GM18858 (cell line): Measurements from ENCODE around the gene SERPINA3.

Experiments used
- ATAC-seq: cut with Tn5 transposase; IDR thresholded peaks from one replicate; pipeline ENCODE4 v1.9.1; 2021; ENCODE audit not compliant: unreplicated experiment

The SERPINA3 gene

GRCh38 chr14:94612580-94613554 lies 676 bp downstream of the SERPINA3 start:
- no peak for ATAC-seq

GRCh38 chr14:94613720-94614644 lies 1.8 kb downstream of the SERPINA3 start:
- no peak for ATAC-seq

- ATAC-seq, result no peak
Observed at GRCh38 chr14:94614802-94615201, 2.6 kb downstream of the SERPINA3 start.

GRCh38 chr14:94615254-94615653 lies 3.1 kb downstream of the SERPINA3 start:
- no peak for ATAC-seq

GRCh38 chr14:94615823-94616570 lies 3.8 kb downstream of the SERPINA3 start:
- ATAC-seq, result no peak

- ATAC-seq, result no peak
Observed at GRCh38 chr14:94617366-94617941, 5.3 kb downstream of the SERPINA3 start.

- no peak for ATAC-seq
Observed at GRCh38 chr14:94617988-94618822, 6.0 kb downstream of the SERPINA3 start.

- ATAC-seq, result no peak
Observed at GRCh38 chr14:94619297-94619696, 7.1 kb downstream of the SERPINA3 start.

GRCh38 chr14:94620597-94620996 lies 8.4 kb downstream of the SERPINA3 start:
- ATAC-seq, result no peak

GRCh38 chr14:94621358-94622134 lies 9.4 kb downstream of the SERPINA3 start:
- ATAC-seq, result no peak

- ATAC-seq, result no peak
Observed at GRCh38 chr14:94622653-94623421, 10.6 kb downstream of the SERPINA3 start.

- no peak for ATAC-seq
Observed at GRCh38 chr14:94623422-94623809, 11.2 kb downstream of the SERPINA3 start.

GRCh38 chr14:94623856-94624499 lies 11.8 kb downstream of the SERPINA3 start:
- ATAC-seq, result no peak

- no peak for ATAC-seq
Observed at GRCh38 chr14:94624537-94625352, 12.6 kb downstream of the SERPINA3 start.

GRCh38 chr14:94625353-94625635 lies 13.1 kb downstream of the SERPINA3 start:
- ATAC-seq, result no peak

- ATAC-seq, result no peak
Observed at GRCh38 chr14:94628578-94628977, 16.4 kb downstream of the SERPINA3 start.

- ATAC-seq, result no peak
Observed at GRCh38 chr14:94630396-94630795, 18.2 kb downstream of the SERPINA3 start.
